ENCODE data around the gene SPTBN1.

The SPTBN1 gene

GRCh38 chr2:54709336-54709809 lies 253.2 kb downstream of the SPTBN1 start:
- no peak overlapping the region for H2BK120ac ChIP-seq (ENCODE audit: insufficient read depth, low read length, poor library complexity)
- H4K8ac ChIP-seq (ENCODE audit: low read depth, low read length), result no peak overlapping the region
- no peak overlapping the region for H4K12ac ChIP-seq (ENCODE audit: low read depth, low read length)
- no peak overlapping the region for H3K23ac ChIP-seq (ENCODE audit: low read length)
- no peak overlapping the region for H3K4ac ChIP-seq (ENCODE audit: low read depth, low read length)
- no peak overlapping the region for H2AFZ ChIP-seq (ENCODE audit: insufficient read depth, low read length, poor library complexity)
- no peak overlapping the region for H3K4me3 ChIP-seq (ENCODE audit: low read depth, low read length)
- no peaks in the 10 kb centered on the region for H3K27me3 ChIP-seq (ENCODE audit: insufficient read depth, low read length)
- H3K14ac ChIP-seq (ENCODE audit: low read length), result no peak overlapping the region
- peaks cover 4% of the 10 kb centered on the region for H3K9me3 ChIP-seq (ENCODE audit: insufficient read depth, low read depth, low read length)
- no peak overlapping the region for H2BK5ac ChIP-seq (ENCODE audit: low read depth, low read length, poor library complexity)
- no peaks in the 10 kb centered on the region for H3K79me2 ChIP-seq (ENCODE audit: control insufficient read depth, insufficient read depth, low read length, poor library complexity)
- no peak overlapping the region for H3K27ac ChIP-seq (ENCODE audit: low read depth, low read length)
- no peak overlapping the region for H4K91ac ChIP-seq (ENCODE audit: low read depth, low read length)
- H2AK5ac ChIP-seq (ENCODE audit: low read length), result no peak overlapping the region
- no CpG with 5 or more reads among the region's 18 CpGs for WGBS (ENCODE audit: extremely low coverage, insufficient coverage, insufficient read length)
- no peak overlapping the region for H2BK12ac ChIP-seq (ENCODE audit: low read length)
- no peaks in the 10 kb centered on the region for H3K4me1 ChIP-seq (ENCODE audit: control insufficient read depth in 1 of 2, insufficient read depth in 2 of 2, low read length in 2 of 2)
- no peak overlapping the region for H3K9ac ChIP-seq (ENCODE audit: low read length)
- no peak for DNase-seq
- no peak overlapping the region for H3K18ac ChIP-seq (ENCODE audit: low read length)
- H3K36me3 ChIP-seq (ENCODE audit: control insufficient read depth in 1 of 2, insufficient read depth in 2 of 2, low read length in 2 of 2), result no peaks in the 10 kb centered on the region
- peak overlapping the region; percentile 61 for H3K4me2 ChIP-seq (ENCODE audit: low read length)
- no peaks in the 10 kb centered on the region for H3K79me1 ChIP-seq (ENCODE audit: low read length)

- Histone ChIP-seq H3K4me2 (ENCODE audit: low read length) (no peak overlapping the region), H3K27me3 (ENCODE audit: insufficient read depth, low read length) (no peaks in the 10 kb centered on the region), H3K4me3 (ENCODE audit: low read depth, low read length) (no peak overlapping the region), H3K14ac (ENCODE audit: low read length) (no peak overlapping the region), H2BK12ac (ENCODE audit: low read length) (no peak overlapping the region), H3K27ac (ENCODE audit: low read depth, low read length) (no peak overlapping the region), H3K9me3 (ENCODE audit: insufficient read depth, low read depth, low read length) (peaks cover 4% of the 10 kb centered on the region), H3K23ac (ENCODE audit: low read length) (no peak overlapping the region), H3K79me1 (ENCODE audit: low read length) (no peaks in the 10 kb centered on the region), H2BK120ac (ENCODE audit: insufficient read depth, low read length, poor library complexity) (no peak overlapping the region), H3K18ac (ENCODE audit: low read length) (no peak overlapping the region), H3K4ac (ENCODE audit: low read depth, low read length) (no peak overlapping the region), H4K8ac (ENCODE audit: low read depth, low read length) (no peak overlapping the region), H3K79me2 (ENCODE audit: control insufficient read depth, insufficient read depth, low read length, poor library complexity) (no peaks in the 10 kb centered on the region), H2BK5ac (ENCODE audit: low read depth, low read length, poor library complexity) (no peak overlapping the region), H3K4me1 (ENCODE audit: control insufficient read depth in 1 of 2, insufficient read depth in 2 of 2, low read length in 2 of 2) (no peaks in the 10 kb centered on the region), H4K91ac (ENCODE audit: low read depth, low read length) (no peak overlapping the region), H3K36me3 (ENCODE audit: control insufficient read depth in 1 of 2, insufficient read depth in 2 of 2, low read length in 2 of 2) (no peaks in the 10 kb centered on the region), H2AK5ac (ENCODE audit: low read length) (no peak overlapping the region), H2AFZ (ENCODE audit: insufficient read depth, low read length, poor library complexity) (no peak overlapping the region), H4K12ac (ENCODE audit: low read depth, low read length) (no peak overlapping the region), H3K9ac (ENCODE audit: low read length) (no peak overlapping the region)
- DNase-seq, result no peak
- WGBS (ENCODE audit: extremely low coverage, insufficient coverage, insufficient read length), result no CpG with 5 or more reads among the region's 10 CpGs
Observed at GRCh38 chr2:54710216-54710615, 254.1 kb downstream of the SPTBN1 start.

GRCh38 chr2:54712516-54712915 lies 256.4 kb downstream of the SPTBN1 start:
- no CpG with 5 or more reads among the region's 6 CpGs for WGBS (ENCODE audit: extremely low coverage, insufficient coverage, insufficient read length)
- H3K4ac ChIP-seq (ENCODE audit: low read depth, low read length), result no peak overlapping the region
- H2AFZ ChIP-seq (ENCODE audit: insufficient read depth, low read length, poor library complexity), result no peak overlapping the region
- no peak overlapping the region for H3K27ac ChIP-seq (ENCODE audit: low read depth, low read length)
- H3K4me1 ChIP-seq (ENCODE audit: control insufficient read depth in 1 of 2, insufficient read depth in 2 of 2, low read length in 2 of 2), result no peaks in the 10 kb centered on the region
- no peak overlapping the region for H2BK12ac ChIP-seq (ENCODE audit: low read length)
- H3K79me2 ChIP-seq (ENCODE audit: control insufficient read depth, insufficient read depth, low read length, poor library complexity), result no peaks in the 10 kb centered on the region
- H3K23ac ChIP-seq (ENCODE audit: low read length), result no peak overlapping the region
- DNase-seq, result no peak
- H2AK5ac ChIP-seq (ENCODE audit: low read length), result no peak overlapping the region
- H4K91ac ChIP-seq (ENCODE audit: low read depth, low read length), result no peak overlapping the region
- no peak overlapping the region for H3K9ac ChIP-seq (ENCODE audit: low read length)
- H3K14ac ChIP-seq (ENCODE audit: low read length), result no peak overlapping the region
- no peaks in the 10 kb centered on the region for H3K27me3 ChIP-seq (ENCODE audit: insufficient read depth, low read length)
- no peak overlapping the region for H3K18ac ChIP-seq (ENCODE audit: low read length)
- H3K79me1 ChIP-seq (ENCODE audit: low read length), result no peaks in the 10 kb centered on the region
- H3K4me3 ChIP-seq (ENCODE audit: low read depth, low read length), result no peak overlapping the region
- H3K4me2 ChIP-seq (ENCODE audit: low read length), result no peak overlapping the region
- no peak overlapping the region for H4K12ac ChIP-seq (ENCODE audit: low read depth, low read length)
- H3K36me3 ChIP-seq (ENCODE audit: control insufficient read depth in 1 of 2, insufficient read depth in 2 of 2, low read length in 2 of 2), result no peaks in the 10 kb centered on the region
- no peak overlapping the region for H2BK5ac ChIP-seq (ENCODE audit: low read depth, low read length, poor library complexity)
- H2BK120ac ChIP-seq (ENCODE audit: insufficient read depth, low read length, poor library complexity), result no peak overlapping the region
- H3K9me3 ChIP-seq (ENCODE audit: insufficient read depth, low read depth, low read length), result peaks cover 4% of the 10 kb centered on the region
- H4K8ac ChIP-seq (ENCODE audit: low read depth, low read length), result no peak overlapping the region

GRCh38 chr2:54714996-54715395 lies 258.9 kb downstream of the SPTBN1 start:
- H3K79me2 ChIP-seq (ENCODE audit: control insufficient read depth, insufficient read depth, low read length, poor library complexity), result no peaks in the 10 kb centered on the region
- no peaks in the 10 kb centered on the region for H3K27me3 ChIP-seq (ENCODE audit: insufficient read depth, low read length)
- H3K4me3 ChIP-seq (ENCODE audit: low read depth, low read length), result no peak overlapping the region
- H2BK120ac ChIP-seq (ENCODE audit: insufficient read depth, low read length, poor library complexity), result no peak overlapping the region
- no peak overlapping the region for H3K9ac ChIP-seq (ENCODE audit: low read length)
- H3K79me1 ChIP-seq (ENCODE audit: low read length), result no peaks in the 10 kb centered on the region
- no peak overlapping the region for H3K4ac ChIP-seq (ENCODE audit: low read depth, low read length)
- no peak overlapping the region for H4K12ac ChIP-seq (ENCODE audit: low read depth, low read length)
- H4K8ac ChIP-seq (ENCODE audit: low read depth, low read length), result no peak overlapping the region
- no CpG with 5 or more reads among the region's 4 CpGs for WGBS (ENCODE audit: extremely low coverage, insufficient coverage, insufficient read length)
- H2AFZ ChIP-seq (ENCODE audit: insufficient read depth, low read length, poor library complexity), result no peak overlapping the region
- H3K36me3 ChIP-seq (ENCODE audit: control insufficient read depth in 1 of 2, insufficient read depth in 2 of 2, low read length in 2 of 2), result no peaks in the 10 kb centered on the region
- H3K18ac ChIP-seq (ENCODE audit: low read length), result no peak overlapping the region
- no peak overlapping the region for H4K91ac ChIP-seq (ENCODE audit: low read depth, low read length)
- no peak overlapping the region for H3K23ac ChIP-seq (ENCODE audit: low read length)
- no peak overlapping the region for H2BK5ac ChIP-seq (ENCODE audit: low read depth, low read length, poor library complexity)
- H3K14ac ChIP-seq (ENCODE audit: low read length), result no peak overlapping the region
- H2BK12ac ChIP-seq (ENCODE audit: low read length), result no peak overlapping the region
- DNase-seq, result no peak
- H2AK5ac ChIP-seq (ENCODE audit: low read length), result no peak overlapping the region
- H3K4me2 ChIP-seq (ENCODE audit: low read length), result no peak overlapping the region
- no peaks in the 10 kb centered on the region for H3K9me3 ChIP-seq (ENCODE audit: insufficient read depth, low read depth, low read length)
- H3K4me1 ChIP-seq (ENCODE audit: control insufficient read depth in 1 of 2, insufficient read depth in 2 of 2, low read length in 2 of 2), result no peaks in the 10 kb centered on the region
- H3K27ac ChIP-seq (ENCODE audit: low read depth, low read length), result no peak overlapping the region
